Measurements from ENCODE around the gene SERINC2.

GRCh38 chr1:31441558-31441957, 28.5 kb downstream of the SERINC2 start:
- TF ChIP-seq POLR2A (IDR thresholded peaks at IDR 0.05) (no peak), CTCF (IDR thresholded peaks at IDR 0.05) (no peak), EP300 (IDR thresholded peaks at IDR 0.05) (no peak)
